GM21717 (cell line): ENCODE results near the gene RGS9BP.
"Not testable (repeated sequence)": the region's sequence is repeated elsewhere in the genome, so short reads cannot be mapped to it uniquely, and the experiment has no call there.

Source experiments
- ATAC-seq: cut with Tn5 transposase; IDR thresholded peaks from one replicate; pipeline ENCODE4 v1.9.1; 2021; ENCODE audit warnings: mild to moderate bottlenecking, moderate library complexity; ENCODE audit not compliant: unreplicated experiment

RGS9BP gene

GRCh38 chr19:32694851-32695250, 19.2 kb downstream of the RGS9BP start:
- not testable (repeated sequence) for ATAC-seq

GRCh38 chr19:32695506-32695905, 19.9 kb downstream of the RGS9BP start:
- ATAC-seq, result not testable (repeated sequence)

GRCh38 chr19:32696771-32697170, 21.1 kb downstream of the RGS9BP start:
- not testable (repeated sequence) for ATAC-seq

GRCh38 chr19:32700129-32700528, 24.5 kb downstream of the RGS9BP start:
- not testable (repeated sequence) for ATAC-seq

- no peak for ATAC-seq
Observed at GRCh38 chr19:32702010-32702409, 26.4 kb downstream of the RGS9BP start.

- not testable (repeated sequence) for ATAC-seq
Observed at GRCh38 chr19:32704006-32704405, 28.4 kb downstream of the RGS9BP start.

- ATAC-seq, result no peak
Observed at GRCh38 chr19:32708457-32708856, 32.8 kb downstream of the RGS9BP start.

GRCh38 chr19:32709032-32709431, 33.4 kb downstream of the RGS9BP start:
- no peak for ATAC-seq

- ATAC-seq, result no peak
Observed at GRCh38 chr19:32711747-32712146, 36.1 kb downstream of the RGS9BP start.

- not testable (repeated sequence) for ATAC-seq
Observed at GRCh38 chr19:32716203-32716602, 40.6 kb downstream of the RGS9BP start.

GRCh38 chr19:32717496-32717895, 41.8 kb downstream of the RGS9BP start:
- ATAC-seq, result no peak

- ATAC-seq, result no peak
Observed at GRCh38 chr19:32718286-32718685, 42.6 kb downstream of the RGS9BP start.

- no peak for ATAC-seq
Observed at GRCh38 chr19:32719611-32720059, 44.0 kb downstream of the RGS9BP start, which contains the start of gene TDRD12. TSS of gene TDRD12 (plus strand) at chr19:32719767. CDS start at chr19:32720073, 306 bp downstream.

- ATAC-seq, result no peak
Observed at GRCh38 chr19:32720216-32720935, 44.7 kb downstream of the RGS9BP start.

- no peak for ATAC-seq
Observed at GRCh38 chr19:32720936-32721250, 45.2 kb downstream of the RGS9BP start.
